Endometrial microvascular endothelial cells (primary cell): ENCODE results near the gene SLC7A6OS. TPM values are rescaled to one million over a fixed set of nuclear protein-coding genes. Genes with fewer than 3 reads are reported as not detected.

Experiments used
- in situ Hi-C: cut with HindIII; loops from 2 replicates; pipeline ENCODE4 v1.10.0; 2017; ENCODE audit warnings: low sequenced_read_pairs, low pct_unique_long_range_greater_than_20kb; ENCODE audit errors: inconsistent ontology term
- total RNA-seq: library from RNA; depleted of rRNA; stranded (reverse); fragments of >200 nt; gene quantifications from one replicate; pipeline ENCODE4 v1.2.3, GENCODE V29; 2015; ENCODE audit errors: inconsistent ontology term

SLC7A6OS gene
- total RNA-seq, 1 donor from 2014 or later = 7.0 TPM

DNA sequence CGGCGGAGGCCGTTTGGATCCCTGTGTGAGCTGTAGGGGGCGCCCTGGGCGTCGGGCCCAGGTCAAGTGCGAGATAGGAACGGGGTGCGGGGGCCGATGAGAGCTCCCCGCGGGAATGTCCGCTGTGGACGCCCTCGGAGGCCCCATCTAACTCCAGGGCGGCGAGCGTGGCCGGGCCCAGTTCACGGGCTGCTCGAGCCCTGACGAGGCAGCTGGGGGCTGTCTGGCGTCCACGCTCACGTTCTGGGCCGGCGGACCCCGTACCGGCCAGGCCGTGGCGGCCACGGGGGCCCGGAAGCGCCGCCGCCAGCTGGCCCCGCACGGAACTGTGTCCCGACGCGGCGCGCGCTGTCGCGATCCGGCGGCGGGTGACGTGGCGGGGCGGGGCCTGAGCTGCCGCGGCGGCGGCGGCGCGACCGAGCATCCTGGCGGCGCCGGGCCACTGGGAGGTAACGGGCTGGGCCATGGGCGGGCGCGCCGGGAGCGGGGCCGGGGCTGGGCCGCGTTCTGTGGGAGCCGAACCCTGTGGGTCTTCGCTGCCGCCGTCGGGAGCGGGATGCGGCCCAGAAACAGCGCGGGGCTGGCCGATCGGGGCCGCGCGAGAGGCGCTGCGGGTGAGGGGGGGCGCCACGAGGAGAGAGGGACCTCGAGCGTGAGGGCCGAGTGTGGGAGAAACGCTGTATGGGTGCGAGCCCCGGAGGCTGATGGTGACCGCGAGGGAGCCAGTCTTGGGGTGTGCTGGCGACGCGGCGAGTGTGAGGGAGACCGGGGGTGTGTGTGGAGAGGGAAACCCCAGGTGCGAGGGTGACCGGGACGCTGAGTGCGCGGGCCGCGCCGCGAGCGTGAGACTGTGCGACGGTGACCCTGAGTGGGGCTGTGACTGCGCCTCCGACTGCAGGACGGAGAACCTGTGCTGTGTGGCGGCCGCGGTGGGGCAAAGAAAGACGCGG, 46.3 kb downstream of the SLC7A6OS start, which contains the start of gene SLC7A6:
SLC7A6 (plus strand) TSS at position 399 of the 950 bp plus-strand sequence. CDS start 10,201 bp downstream, outside the sequence.
- in situ Hi-C loops = no loop called here

DNA sequence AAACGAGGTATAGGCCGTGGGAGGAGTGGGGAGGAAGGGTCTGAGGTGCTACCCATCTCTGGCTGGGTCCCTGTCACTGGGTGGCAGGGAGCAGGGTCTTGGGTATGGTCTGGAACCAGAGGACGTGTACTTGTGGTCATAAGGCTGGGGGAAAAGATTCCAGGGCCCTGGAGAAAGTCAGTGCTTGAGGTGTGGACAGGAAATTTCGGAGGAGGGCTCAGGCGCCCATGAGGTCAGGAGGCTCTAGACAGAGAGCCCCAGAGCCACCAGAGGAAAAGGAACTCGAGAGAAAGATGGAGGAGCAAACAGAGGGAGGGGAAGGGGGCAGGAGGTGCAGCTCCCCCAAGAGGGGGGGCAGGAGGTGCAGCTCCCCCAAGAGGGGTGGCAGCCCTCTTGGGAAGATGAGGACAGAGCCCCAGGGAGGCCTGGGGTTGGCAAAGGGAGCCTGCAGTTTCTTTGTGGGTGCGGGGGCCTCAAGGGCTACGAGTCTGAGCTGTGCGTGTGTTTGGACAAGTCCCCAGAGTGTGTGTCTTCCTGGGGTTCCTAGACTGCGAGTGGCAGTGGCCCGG, 47.1 kb downstream of the SLC7A6OS start:
- in situ Hi-C loops = no loop called here

DNA sequence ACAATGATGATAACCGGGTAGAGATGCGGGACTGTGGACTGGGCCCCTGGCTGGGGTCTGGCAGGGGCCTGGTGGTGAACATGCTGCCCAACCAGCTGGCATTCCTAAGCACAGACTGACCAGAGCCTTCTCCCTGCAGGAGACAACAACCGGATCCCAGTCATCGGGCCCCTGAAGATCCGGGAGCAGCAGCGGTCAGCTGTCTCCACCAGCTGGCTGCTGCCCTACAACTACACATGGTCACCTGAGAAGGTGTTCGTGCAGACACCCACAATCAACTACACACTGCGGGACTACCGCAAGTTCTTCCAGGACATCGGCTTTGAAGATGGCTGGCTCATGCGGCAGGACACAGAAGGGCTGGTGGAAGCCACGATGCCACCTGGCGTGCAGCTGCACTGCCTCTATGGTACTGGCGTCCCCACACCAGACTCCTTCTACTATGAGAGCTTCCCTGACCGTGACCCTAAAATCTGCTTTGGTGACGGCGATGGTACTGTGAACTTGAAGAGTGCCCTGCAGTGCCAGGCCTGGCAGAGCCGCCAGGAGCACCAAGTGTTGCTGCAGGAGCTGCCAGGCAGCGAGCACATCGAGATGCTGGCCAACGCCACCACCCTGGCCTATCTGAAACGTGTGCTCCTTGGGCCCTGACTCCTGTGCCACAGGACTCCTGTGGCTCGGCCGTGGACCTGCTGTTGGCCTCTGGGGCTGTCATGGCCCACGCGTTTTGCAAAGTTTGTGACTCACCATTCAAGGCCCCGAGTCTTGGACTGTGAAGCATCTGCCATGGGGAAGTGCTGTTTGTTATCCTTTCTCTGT, 51.5 kb downstream of the SLC7A6OS start:
- in situ Hi-C loops = no loop called here

DNA sequence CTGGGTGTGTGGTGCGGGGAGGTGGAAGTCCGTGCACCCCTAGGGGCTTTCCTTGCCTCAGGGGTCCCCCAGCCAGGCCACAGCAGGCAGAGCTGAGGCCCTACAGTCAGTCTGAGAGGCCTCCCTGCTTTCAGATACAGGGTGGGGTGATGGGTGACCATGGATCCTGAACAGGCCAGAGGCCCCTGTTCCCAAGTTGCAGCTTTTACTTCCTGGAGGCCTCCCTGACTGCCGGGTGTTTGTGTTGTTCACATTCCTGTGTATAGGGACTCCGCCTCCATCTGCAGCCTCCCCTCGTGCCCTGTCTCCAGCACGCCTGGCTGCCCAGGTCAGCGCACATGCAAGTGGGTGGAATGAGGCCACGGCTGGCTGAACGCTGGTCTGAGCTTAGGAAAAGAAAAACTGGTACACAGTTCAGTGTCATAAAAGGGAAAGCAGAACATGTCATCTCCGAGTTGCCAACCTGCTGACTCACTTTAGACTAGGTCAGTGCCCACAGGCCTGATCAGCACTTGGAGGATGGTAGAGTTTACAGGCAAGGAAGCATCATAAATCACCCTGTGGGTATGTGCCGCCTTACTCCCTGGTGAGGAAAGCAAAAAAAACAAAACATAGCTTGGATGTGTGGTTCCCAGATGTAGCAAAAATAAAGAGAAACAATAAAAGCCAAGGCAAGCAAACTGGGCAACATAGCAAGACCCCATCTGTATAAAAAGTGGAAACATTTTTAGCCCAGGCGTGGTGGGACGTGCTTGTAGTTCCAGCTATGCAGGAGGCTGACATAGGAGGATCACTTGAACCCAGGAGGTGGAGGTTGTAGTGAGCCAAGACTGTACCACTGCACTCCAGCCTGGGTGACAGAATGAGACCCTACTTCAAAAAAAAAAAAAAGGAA, 52.6 kb downstream of the SLC7A6OS start:
- in situ Hi-C loops = no loop called here

DNA sequence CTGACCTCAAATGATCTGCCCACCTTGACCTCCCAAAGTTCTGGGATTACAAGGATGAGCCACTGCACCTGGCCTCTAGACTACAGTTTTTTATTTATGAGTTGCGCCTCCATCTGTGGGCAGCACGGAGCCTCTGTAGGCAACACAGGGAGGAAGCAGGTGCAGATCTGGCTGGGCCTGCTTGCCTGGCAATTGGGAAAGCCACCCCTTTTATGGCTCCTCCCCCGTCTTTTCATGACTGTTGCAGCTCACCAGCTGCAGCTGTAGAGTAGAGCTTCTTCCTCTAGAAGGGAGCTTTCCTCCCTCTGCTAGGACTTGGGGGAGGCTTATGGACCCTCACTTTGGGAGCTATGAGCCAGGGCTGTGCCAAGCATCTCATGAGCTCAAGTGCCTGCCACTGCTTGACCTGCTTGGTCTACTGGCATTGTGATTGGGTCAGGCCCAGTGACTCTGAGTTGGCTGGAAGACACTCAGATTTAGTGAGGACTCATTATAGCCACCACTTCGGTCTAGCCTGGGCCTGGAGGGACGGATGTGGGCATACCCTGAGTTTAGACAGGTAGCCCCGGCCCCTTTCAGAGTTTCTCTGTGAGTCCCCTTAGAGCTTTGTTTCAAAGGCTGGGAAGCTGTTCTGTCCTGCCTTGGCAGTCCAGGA, 53.4 kb downstream of the SLC7A6OS start:
- in situ Hi-C loops = no loop called here

DNA sequence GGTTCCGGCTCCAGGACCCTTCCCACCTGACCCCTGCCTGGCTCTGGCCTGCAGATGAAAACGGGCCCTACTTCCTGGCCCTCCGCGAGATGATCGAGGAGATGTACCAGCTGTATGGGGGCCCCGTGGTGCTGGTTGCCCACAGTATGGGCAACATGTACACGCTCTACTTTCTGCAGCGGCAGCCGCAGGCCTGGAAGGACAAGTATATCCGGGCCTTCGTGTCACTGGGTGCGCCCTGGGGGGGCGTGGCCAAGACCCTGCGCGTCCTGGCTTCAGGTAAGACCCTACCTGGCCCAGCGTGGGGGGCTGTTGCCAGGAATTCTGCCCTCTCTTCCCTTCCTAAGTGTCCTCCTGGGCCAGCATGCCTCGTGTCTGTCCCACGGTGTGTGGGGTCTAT, 55.0 kb downstream of the SLC7A6OS start:
- in situ Hi-C loops = no loop called here

DNA sequence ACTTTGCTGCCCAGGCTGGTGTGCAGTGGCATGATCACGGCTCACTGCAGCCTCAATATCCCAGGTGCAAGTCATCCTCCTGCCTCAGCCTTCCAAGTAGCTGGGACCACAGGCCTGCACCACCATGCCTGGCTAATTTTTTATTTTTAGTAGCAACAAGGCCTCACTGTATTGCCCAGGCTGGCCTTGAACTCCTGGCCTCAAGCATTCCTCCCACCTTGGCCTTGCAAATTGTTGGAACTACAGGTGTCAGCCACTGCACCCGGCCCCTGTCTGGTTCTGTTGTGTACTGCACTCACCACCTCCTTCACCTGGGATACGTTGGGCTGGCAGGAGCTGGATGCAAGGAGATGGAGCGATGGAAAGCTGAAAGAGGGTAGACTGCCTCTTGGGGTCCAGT, 57.0 kb downstream of the SLC7A6OS start:
- in situ Hi-C loops = no loop called here

DNA sequence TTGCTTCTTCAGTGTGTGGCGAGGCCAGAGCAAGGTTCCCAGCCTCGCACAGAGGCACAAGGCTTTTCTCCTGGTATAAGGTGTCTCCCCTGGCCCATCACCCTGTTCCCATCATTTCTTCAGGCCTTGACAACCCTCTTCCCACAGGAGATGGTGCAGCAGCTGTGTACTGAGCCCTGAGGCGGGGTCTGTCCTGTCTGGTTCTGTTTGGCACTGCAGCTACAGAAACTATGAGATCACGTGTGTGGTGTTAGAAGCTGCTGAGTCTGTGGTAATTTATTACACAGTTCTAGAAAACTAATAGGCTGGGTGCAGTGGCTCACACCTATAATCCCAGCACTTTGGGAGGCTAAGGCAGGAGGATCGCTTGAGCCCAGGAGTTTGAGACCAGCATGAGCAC, 58.4 kb downstream of the SLC7A6OS start:
- in situ Hi-C loops = no loop called here

DNA sequence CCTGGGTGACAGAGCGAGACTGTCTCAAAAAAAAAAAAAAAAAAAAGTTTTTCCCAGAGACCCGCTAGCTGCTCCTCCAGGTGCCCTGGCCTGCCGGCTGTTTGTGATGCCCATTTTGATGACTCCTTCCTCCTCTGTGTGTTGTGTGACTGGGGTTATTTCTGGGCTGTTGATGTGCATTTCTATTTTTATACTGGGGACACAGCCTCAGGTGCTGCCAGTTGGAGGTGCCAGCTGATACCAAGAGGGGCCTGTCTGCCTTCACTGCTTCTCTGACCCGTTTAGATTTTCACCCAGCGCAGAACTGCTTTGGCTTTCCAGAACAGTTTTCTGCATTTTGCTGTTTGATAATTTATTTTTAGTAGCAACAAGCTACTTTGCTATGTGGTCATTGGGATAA, 58.9 kb downstream of the SLC7A6OS start:
- in situ Hi-C loops = no loop called here

DNA sequence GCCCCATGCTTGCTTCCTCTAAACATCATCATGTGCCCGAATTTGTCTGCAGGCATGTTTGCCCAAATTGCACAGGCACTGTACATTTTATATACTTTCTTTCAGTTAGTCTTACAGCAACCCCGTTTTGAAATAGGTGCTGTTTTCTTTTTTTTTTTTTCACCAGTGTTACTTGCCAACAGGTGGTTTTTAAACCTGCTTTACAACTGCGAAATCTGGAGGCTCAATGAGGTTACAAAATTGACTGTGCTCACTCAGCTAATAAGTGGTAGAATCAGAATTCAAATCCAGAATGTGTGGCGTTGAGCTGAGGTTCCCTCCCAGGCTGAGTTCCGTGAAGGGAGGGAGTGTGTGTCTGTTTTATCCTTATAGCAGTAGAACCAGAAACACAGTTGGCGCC, 59.8 kb downstream of the SLC7A6OS start:
- in situ Hi-C loops = no loop called here

DNA sequence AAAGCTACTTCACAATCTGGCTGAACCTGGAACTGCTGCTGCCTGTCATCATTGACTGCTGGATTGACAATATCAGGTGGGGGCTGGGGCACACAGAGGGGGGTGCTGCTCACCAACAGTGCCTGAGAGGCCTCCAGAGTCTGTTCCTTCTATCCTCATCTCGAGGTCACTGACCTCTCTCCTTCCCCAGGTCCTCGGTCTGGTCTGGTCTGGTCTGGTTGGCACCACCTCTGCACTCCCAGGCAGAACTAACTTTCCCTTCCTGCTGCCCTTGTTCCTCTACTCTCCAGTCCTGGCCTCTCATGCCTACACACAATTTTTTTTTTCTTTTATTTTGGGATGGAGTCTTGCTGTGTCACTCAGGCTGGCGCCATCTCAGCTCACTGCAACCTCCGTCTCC, 61.4 kb downstream of the SLC7A6OS start:
- in situ Hi-C loops = no loop called here

Other genes with a start within 250 kb of the SLC7A6OS start
- 28.4 TPM for gene NFATC3, start 225.6 kb downstream of the SLC7A6OS start, total RNA-seq
- gene ESRP2, start 74.8 kb downstream of the SLC7A6OS start, total RNA-seq = 0.19 TPM
- 25.4 TPM for gene PLA2G15, start 65.6 kb downstream of the SLC7A6OS start, total RNA-seq
- 20.1 TPM for gene SLC7A6, start 46.4 kb downstream of the SLC7A6OS start, total RNA-seq
- gene PRMT7, start 73 bp upstream of the SLC7A6OS start, total RNA-seq = 99.0 TPM
- not detected for gene SMPD3, start 137.6 kb upstream of the SLC7A6OS start, total RNA-seq
- 28.2 TPM for gene ZFP90, start 228.3 kb upstream of the SLC7A6OS start, total RNA-seq